Measurements from ENCODE around the gene ODAM.

Gene ODAM

GRCh38 chr4:70251250-70251944, 55.9 kb downstream of the ODAM start:
- TF ChIP-seq, protein P1, sequence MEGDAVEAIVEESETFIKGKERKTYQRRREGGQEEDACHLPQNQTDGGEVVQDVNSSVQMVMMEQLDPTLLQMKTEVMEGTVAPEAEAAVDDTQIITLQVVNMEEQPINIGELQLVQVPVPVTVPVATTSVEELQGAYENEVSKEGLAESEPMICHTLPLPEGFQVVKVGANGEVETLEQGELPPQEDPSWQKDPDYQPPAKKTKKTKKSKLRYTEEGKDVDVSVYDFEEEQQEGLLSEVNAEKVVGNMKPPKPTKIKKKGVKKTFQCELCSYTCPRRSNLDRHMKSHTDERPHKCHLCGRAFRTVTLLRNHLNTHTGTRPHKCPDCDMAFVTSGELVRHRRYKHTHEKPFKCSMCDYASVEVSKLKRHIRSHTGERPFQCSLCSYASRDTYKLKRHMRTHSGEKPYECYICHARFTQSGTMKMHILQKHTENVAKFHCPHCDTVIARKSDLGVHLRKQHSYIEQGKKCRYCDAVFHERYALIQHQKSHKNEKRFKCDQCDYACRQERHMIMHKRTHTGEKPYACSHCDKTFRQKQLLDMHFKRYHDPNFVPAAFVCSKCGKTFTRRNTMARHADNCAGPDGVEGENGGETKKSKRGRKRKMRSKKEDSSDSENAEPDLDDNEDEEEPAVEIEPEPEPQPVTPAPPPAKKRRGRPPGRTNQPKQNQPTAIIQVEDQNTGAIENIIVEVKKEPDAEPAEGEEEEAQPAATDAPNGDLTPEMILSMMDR (IDR thresholded peaks at IDR 0.05): no peak
- H3K27me3 ChIP-seq: no peaks in the 10 kb centered on the region
- no peak overlapping the region for H3K4me3 ChIP-seq
- H3K9me3 ChIP-seq: no peaks in the 10 kb centered on the region
- no peak overlapping the region for H3K27ac ChIP-seq
- DNase-seq: no peak
- no peaks in the 10 kb centered on the region for H3K4me1 ChIP-seq
- intact Hi-C loops (cut with DNase I; ENCODE audit: low total_unique reads): no loop called here
- H3K36me3 ChIP-seq: no peaks in the 10 kb centered on the region

DNA sequence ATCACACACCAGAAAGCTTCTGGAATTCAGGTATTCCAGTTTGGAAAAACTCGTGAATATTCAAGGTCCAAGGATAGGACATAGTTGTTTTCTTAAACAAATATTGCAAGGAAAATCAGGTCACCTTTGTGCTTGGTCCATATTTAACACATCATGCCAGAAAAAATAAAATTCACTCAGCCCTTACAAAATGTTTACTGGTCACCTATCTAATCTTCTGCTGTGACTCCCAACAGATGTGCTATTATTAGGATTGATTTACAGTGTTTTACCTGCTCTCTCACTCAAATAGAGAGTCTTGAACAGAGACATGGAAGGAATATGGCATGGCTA, 56.4 kb downstream of the ODAM start:
- H3K4me3 ChIP-seq: no peak overlapping the region
- no peaks in the 10 kb centered on the region for H3K27me3 ChIP-seq
- DNase-seq: no peak
- no peaks in the 10 kb centered on the region for H3K36me3 ChIP-seq
- intact Hi-C loops (cut with DNase I; ENCODE audit: low total_unique reads): no loop called here
- TF ChIP-seq, protein P1 (IDR thresholded peaks at IDR 0.05): no peak
- H3K27ac ChIP-seq: no peak overlapping the region
- H3K9me3 ChIP-seq: no peaks in the 10 kb centered on the region
- H3K4me1 ChIP-seq: no peaks in the 10 kb centered on the region
